SK-N-SH (cell line): ENCODE results near the gene SORBS1. TPM values are rescaled to one million over a fixed set of nuclear protein-coding genes. Genes with fewer than 3 reads are reported as not detected.

ENCODE experiments used
- CTCF ChIA-PET: fragments of 300-600, 350-600 bp; formaldehyde crosslinking; extraction: SDS; loops from one replicate; lab custom pipeline; 2021; lab: Yijun Ruan, JAX
- POLR2A ChIA-PET: fragments of 350-600 bp; sonication (Branson Sonifier 250); formaldehyde crosslinking; extraction: SDS; loops from one replicate; lab custom pipeline; 2020; ENCODE audit warnings: antibody characterized with exemption, inconsistent platforms; lab: Yijun Ruan, JAX
- DNase-seq: peaks from one replicate; pipeline ENCODE4 v3.0.0; 2012
- H2AFZ ChIP-seq: fragments of 200-600 bp; sonication (generic); 2 replicates; pipeline ENCODE4 v1.8.1; 2016; ENCODE audit warnings: antibody characterized with exemption, mild to moderate bottlenecking, low read depth
- H3F3A ChIP-seq: fragments of 200-600 bp; sonication (generic); replicated peaks from 2 replicates; pipeline ENCODE3; 2016; ENCODE audit warnings: antibody characterized with exemption, mild to moderate bottlenecking; ENCODE audit not compliant: insufficient read depth
- H3K27ac ChIP-seq, 2 experiments: fragments of 200-500 bp in 1 of 2; fragments of 200-600 bp in 1 of 2; sonication (Bioruptor generic) in 1 of 2; sonication (generic), shearing (Covaris generic) in 1 of 2; 2 replicates each; pipeline versions ENCODE4 v1.5.1 to v1.6.1; 2014 to 2016; ENCODE audit warnings: low read depth in 2 of 2, inconsistent platforms in 1 of 2, low read length in 1 of 2, mild to moderate bottlenecking in 1 of 2, mixed read lengths in 1 of 2
- H3K27me3 ChIP-seq: fragments of 200-600 bp; sonication (generic), shearing (Covaris generic); 2 replicates; pipeline ENCODE4 v1.6.1; 2016; ENCODE audit warnings: mixed run types; ENCODE audit not compliant: insufficient read depth
- H3K36me3 ChIP-seq, 2 experiments: fragments of 200-500 bp in 1 of 2; fragments of 200-600 bp in 1 of 2; sonication (Bioruptor generic) in 1 of 2; sonication (generic) in 1 of 2; replicated peaks in 1 of 2; 2 replicates each; pipeline versions ENCODE3 to v1.5.1; 2014 to 2016; ENCODE audit warnings: low read length in 1 of 2, mild to moderate bottlenecking in 1 of 2; ENCODE audit not compliant: insufficient read depth in 2 of 2, control insufficient read depth in 1 of 2
- H3K4me1 ChIP-seq, 2 experiments: fragments of 200-500 bp in 1 of 2; fragments of 200-600 bp in 1 of 2; sonication (Bioruptor generic) in 1 of 2; sonication (generic), shearing (Covaris generic) in 1 of 2; 2 replicates each; pipeline versions ENCODE4 v1.5.1 to v1.6.1; 2014 to 2016; ENCODE audit warnings: low read depth in 1 of 2, low read length in 1 of 2, mixed run types in 1 of 2; ENCODE audit not compliant: insufficient read depth in 2 of 2, control insufficient read depth in 1 of 2
- H3K4me2 ChIP-seq: fragments of 200-600 bp; sonication (generic), shearing (Covaris generic); 2 replicates; pipeline ENCODE4 v1.6.1; 2017; ENCODE audit warnings: mixed run types
- H3K4me3 ChIP-seq, 2 experiments: fragments of 200-500 bp in 1 of 2; fragments of 200-600 bp in 1 of 2; sonication (Bioruptor generic) in 1 of 2; sonication (generic), shearing (Covaris generic) in 1 of 2; 2 replicates each; pipeline versions ENCODE4 v1.5.1 to v1.8.1; 2014 to 2016; ENCODE audit warnings: low read depth in 2 of 2, inconsistent platforms in 1 of 2, low read length in 1 of 2, mild to moderate bottlenecking in 1 of 2, mixed read lengths in 1 of 2, moderate library complexity in 1 of 2
- H3K79me2 ChIP-seq: fragments of 200-600 bp; sonication (generic); 2 replicates; pipeline ENCODE4 v1.8.1; 2017; ENCODE audit warnings: mild to moderate bottlenecking; ENCODE audit not compliant: insufficient read depth
- H3K9ac ChIP-seq: fragments of 200-600 bp; sonication (generic); 2 replicates; pipeline ENCODE4 v1.6.1; 2017; ENCODE audit warnings: mixed run types
- H3K9me2 ChIP-seq: fragments of 200-600 bp; sonication (generic); 2 replicates; pipeline ENCODE4 v1.6.1; 2017; ENCODE audit warnings: mixed run types
- H3K9me3 ChIP-seq: fragments of 200-600 bp; sonication (generic); 2 replicates; pipeline ENCODE4 v1.6.1; 2017; ENCODE audit warnings: mixed run types, mild to moderate bottlenecking, moderate library complexity
- H4K20me1 ChIP-seq: fragments of 200-600 bp; sonication (generic); 2 replicates; pipeline ENCODE4 v1.6.1; 2017; ENCODE audit warnings: mild to moderate bottlenecking, mixed run types; ENCODE audit not compliant: insufficient read depth
- ELF1 ChIP-seq: IDR thresholded peaks from 2 replicates; pipeline ENCODE4 v1.4.0; 2012
- EP300 ChIP-seq, 2 experiments: IDR thresholded peaks; 2 replicates each; pipeline versions ENCODE4 v1.4.0 to v1.6.1; 2012; ENCODE audit warnings: borderline replicate concordance in 1 of 2, low read depth in 1 of 2, low read length in 1 of 2
- GATA2 ChIP-seq: sonication (generic); formaldehyde crosslinking; IDR thresholded peaks from 2 replicates; pipeline ENCODE4 v1.5.0; 2020; ENCODE audit warnings: mild to moderate bottlenecking, missing genetic modification reagents
- JUND ChIP-seq: IDR thresholded peaks from 2 replicates; pipeline ENCODE4 v1.4.0; 2012
- MEF2A ChIP-seq: IDR thresholded peaks from 2 replicates; pipeline ENCODE4 v1.4.0; 2012; ENCODE audit warnings: low read depth, borderline replicate concordance
- MXI1 ChIP-seq: IDR thresholded peaks from 2 replicates; pipeline ENCODE4 v1.6.1; 2012; ENCODE audit warnings: mild to moderate bottlenecking, low read depth, low read length, improper control_type of control experiment
- NRF1 ChIP-seq: IDR thresholded peaks from 2 replicates; pipeline ENCODE4 v1.6.1; 2012; ENCODE audit warnings: low read depth, mild to moderate bottlenecking, low read length
- POLR2AphosphoS5 ChIP-seq: IDR thresholded peaks from 2 replicates; pipeline ENCODE4 v1.6.1; 2012; ENCODE audit warnings: low read depth, low read length
- RAD21 ChIP-seq: IDR thresholded peaks from 2 replicates; pipeline ENCODE4 v1.6.1; 2012; ENCODE audit warnings: mild to moderate bottlenecking, low read length
- RCOR1 ChIP-seq: fragments of 150-350 bp; IDR thresholded peaks from 2 replicates; pipeline ENCODE4 v1.6.1; 2017; ENCODE audit warnings: antibody characterized with exemption, low read length
- RXRA ChIP-seq: IDR thresholded peaks from 2 replicates; pipeline ENCODE4 v1.4.0; 2012; ENCODE audit warnings: low read depth, mild to moderate bottlenecking, borderline replicate concordance
- TEAD4 ChIP-seq: IDR thresholded peaks from 2 replicates; pipeline ENCODE4 v1.4.0; 2012; ENCODE audit warnings: mild to moderate bottlenecking, borderline replicate concordance; ENCODE audit not compliant: insufficient read depth
- YY1 ChIP-seq: IDR thresholded peaks from 2 replicates; pipeline ENCODE4 v1.4.0; 2012; ENCODE audit warnings: low read depth, mild to moderate bottlenecking
- WGBS: methylation state at CpG from one replicate; pipeline ENCODE4 v1.1.6; 2017; ENCODE audit warnings: low lambda C conversion rate; 5-methylcytosine and 5-hydroxymethylcytosine counted together
- polyA plus RNA-seq, 3 experiments: library from polyadenylated mRNA; depleted of rRNA; stranded (reverse); fragments of >200 nt; gene quantifications; 2 replicates each; pipeline ENCODE4 v1.2.3, GENCODE V29; 2012
- TF ChIP-seq, protein P1 (sequence below): fragments of 150-350 bp; IDR thresholded peaks from 2 replicates; pipeline ENCODE4 v1.6.1; 2017; ENCODE audit warnings: antibody characterized with exemption, low read length, low read depth, borderline replicate concordance
- TF ChIP-seq, protein P2 (sequence below): fragments of 150-350 bp; IDR thresholded peaks from 2 replicates; pipeline ENCODE4 v1.6.1; 2016; ENCODE audit warnings: mild to moderate bottlenecking, low read depth, low read length
- TF ChIP-seq, protein P3 (sequence below): IDR thresholded peaks from 2 replicates; pipeline ENCODE4 v1.4.0; 2012; ENCODE audit warnings: low read depth
- TF ChIP-seq, protein P4 (sequence below): IDR thresholded peaks from 2 replicates; pipeline ENCODE4; 2012

Gene SORBS1
- polyA plus RNA-seq, 1 of the 3 experiments (the other 2 are of a cell fraction) = 0.36 TPM

DNA sequence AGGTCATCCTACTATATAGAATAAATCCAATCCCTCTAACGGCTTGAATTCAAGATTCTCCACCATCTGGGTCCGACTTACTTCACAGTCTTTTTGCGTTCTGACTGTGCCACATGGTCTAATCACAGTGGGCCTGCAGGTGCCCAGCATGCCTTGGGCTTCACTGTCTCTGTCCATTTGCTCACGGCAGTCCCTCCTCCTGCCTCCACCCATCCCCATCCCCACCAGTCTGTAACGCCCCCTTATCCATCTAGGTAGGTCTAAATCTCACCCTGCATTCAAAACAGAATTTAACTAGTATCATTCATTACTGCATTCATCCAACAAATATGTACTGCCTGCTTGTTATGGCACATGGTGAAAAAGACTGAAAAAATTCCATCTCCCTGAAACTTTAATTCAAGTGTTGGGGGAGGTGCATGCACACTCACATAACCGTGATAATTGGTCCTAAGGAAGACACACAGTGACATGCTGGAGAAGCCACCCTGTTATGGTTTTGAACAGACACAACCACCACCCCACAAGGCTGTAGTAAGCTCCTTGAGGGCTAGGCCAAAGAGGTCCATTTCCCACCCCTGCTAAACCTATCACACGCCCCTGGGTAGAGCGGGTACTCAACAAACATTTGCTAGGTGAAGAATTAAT lies 24.2 kb downstream of the SORBS1 start:
- H3K4me2 ChIP-seq = no peak overlapping the region
- no peak for DNase-seq
- H3K79me2 ChIP-seq = no peaks in the 10 kb centered on the region
- no peak overlapping the region for H2AFZ ChIP-seq
- no peak overlapping the region for H3K4me3 ChIP-seq
- no peaks in the 10 kb centered on the region for H3K9me2 ChIP-seq
- ChIA-PET POLR2A (no interaction called here), CTCF (no interaction called here)
- 81% methylated on average over 8 of the region's 8 CpGs for WGBS
- H3K4me1 ChIP-seq = peaks cover 0 to 10% of the 10 kb centered on the region in 2 experiments; a peak in 2 of 4 replicates
- TF ChIP-seq GATA2 (CRISPR knock-in tag) (no peak), YY1 (no peak), ELF1 (no peak), MXI1 (no peak), JUND (no peak), TEAD4 (no peak), RAD21 (no peak), RCOR1 (no peak), MEF2A (no peak), NRF1 (no peak), RXRA (no peak)
- TF ChIP-seq, protein P1, sequence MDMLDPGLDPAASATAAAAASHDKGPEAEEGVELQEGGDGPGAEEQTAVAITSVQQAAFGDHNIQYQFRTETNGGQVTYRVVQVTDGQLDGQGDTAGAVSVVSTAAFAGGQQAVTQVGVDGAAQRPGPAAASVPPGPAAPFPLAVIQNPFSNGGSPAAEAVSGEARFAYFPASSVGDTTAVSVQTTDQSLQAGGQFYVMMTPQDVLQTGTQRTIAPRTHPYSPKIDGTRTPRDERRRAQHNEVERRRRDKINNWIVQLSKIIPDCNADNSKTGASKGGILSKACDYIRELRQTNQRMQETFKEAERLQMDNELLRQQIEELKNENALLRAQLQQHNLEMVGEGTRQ = no peak
- TF ChIP-seq, protein P2, sequence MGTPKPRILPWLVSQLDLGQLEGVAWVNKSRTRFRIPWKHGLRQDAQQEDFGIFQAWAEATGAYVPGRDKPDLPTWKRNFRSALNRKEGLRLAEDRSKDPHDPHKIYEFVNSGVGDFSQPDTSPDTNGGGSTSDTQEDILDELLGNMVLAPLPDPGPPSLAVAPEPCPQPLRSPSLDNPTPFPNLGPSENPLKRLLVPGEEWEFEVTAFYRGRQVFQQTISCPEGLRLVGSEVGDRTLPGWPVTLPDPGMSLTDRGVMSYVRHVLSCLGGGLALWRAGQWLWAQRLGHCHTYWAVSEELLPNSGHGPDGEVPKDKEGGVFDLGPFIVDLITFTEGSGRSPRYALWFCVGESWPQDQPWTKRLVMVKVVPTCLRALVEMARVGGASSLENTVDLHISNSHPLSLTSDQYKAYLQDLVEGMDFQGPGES = no peak
- TF ChIP-seq, protein P3, sequence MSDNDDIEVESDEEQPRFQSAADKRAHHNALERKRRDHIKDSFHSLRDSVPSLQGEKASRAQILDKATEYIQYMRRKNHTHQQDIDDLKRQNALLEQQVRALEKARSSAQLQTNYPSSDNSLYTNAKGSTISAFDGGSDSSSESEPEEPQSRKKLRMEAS = no peak
- H3K9me3 ChIP-seq = no peaks in the 10 kb centered on the region
- H4K20me1 ChIP-seq = no peaks in the 10 kb centered on the region
- H3K36me3 ChIP-seq = no peaks in the 10 kb centered on the region
- H3F3A ChIP-seq = no peaks in the 10 kb centered on the region
- H3K9ac ChIP-seq = no peak overlapping the region
- no peak overlapping the region for H3K27ac ChIP-seq
- no peaks in the 10 kb centered on the region for H3K27me3 ChIP-seq

DNA sequence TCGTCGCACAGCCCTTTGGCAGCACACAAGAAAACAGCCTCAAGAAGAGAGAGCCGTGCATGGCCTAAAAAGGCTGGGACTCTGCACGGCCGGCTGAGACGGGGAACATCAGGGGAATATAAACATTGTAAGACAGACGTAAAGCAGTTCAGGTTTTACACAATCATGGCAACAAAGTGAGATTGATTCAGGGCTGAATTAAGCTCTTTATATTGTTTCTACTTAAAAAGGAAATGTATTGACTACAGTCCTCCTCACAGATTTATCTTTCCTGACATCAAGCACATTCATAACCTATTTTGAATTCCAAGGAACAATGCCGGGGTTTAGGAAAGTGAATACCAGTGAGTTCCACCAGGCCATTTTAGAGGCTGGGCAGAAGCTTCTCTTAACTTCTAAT lies 25.2 kb downstream of the SORBS1 start:
- WGBS = 72% methylated on average over 8 of the region's 8 CpGs
- Histone ChIP-seq H3F3A (no peaks in the 10 kb centered on the region), H3K4me1 (peaks cover 0 to 17% of the 10 kb centered on the region in 2 experiments; a peak in 2 of 4 replicates), H3K27ac (no peak overlapping the region), H3K4me3 (no peak overlapping the region), H2AFZ (no peak overlapping the region), H3K79me2 (no peaks in the 10 kb centered on the region), H3K27me3 (no peaks in the 10 kb centered on the region), H3K9me3 (no peaks in the 10 kb centered on the region), H3K9ac (no peak overlapping the region), H3K4me2 (no peak overlapping the region), H4K20me1 (no peaks in the 10 kb centered on the region), H3K9me2 (no peaks in the 10 kb centered on the region), H3K36me3 (no peaks in the 10 kb centered on the region)
- TF ChIP-seq, protein P4, sequence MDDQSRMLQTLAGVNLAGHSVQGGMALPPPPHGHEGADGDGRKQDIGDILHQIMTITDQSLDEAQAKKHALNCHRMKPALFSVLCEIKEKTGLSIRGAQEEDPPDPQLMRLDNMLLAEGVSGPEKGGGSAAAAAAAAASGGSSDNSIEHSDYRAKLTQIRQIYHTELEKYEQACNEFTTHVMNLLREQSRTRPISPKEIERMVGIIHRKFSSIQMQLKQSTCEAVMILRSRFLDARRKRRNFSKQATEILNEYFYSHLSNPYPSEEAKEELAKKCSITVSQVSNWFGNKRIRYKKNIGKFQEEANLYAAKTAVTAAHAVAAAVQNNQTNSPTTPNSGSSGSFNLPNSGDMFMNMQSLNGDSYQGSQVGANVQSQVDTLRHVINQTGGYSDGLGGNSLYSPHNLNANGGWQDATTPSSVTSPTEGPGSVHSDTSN = no peak
- no peak for TF ChIP-seq ELF1
- no peak for TF ChIP-seq POLR2AphosphoS5
- TF ChIP-seq, protein P1 = no peak
- TF ChIP-seq EP300 (IDR thresholded peaks at IDR 0.05; ENCODE audit: borderline replicate concordance in 1 of 2, low read depth in 1 of 2, low read length in 1 of 2) = no peak
- no peak for TF ChIP-seq RCOR1
- DNase-seq = no peak
- ChIA-PET POLR2A (no interaction called here), CTCF (interaction anchor here (1.0 kb wide), 1 partner anchor 91 kb away, joined by 3 read pairs; no protein-coding TSS in a partner anchor)
